ENCODE results near the gene FIBP.

Gene FIBP

DNA sequence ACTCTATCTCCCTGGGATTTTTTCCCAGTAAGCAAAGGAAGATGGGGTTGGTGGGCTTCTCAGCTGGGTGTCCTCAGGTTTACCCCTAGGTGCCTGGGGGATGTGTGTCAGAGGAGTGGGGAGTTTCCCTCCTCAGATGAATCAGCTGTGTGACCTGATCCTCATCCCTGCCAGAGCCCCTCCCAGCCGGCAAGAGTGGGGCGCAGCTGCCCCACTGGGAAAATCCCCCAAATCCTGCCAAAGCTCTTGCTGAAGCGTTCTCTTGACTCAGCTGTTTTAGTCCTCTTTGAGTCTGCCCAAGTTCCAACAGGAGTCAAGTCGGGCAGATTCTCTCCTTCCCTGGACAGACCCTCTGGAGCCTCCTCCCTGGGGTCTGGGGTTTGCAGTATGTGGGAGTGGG, 24.6 kb upstream of the FIBP start:
- H3K4me3 ChIP-seq (ENCODE audit: low read length), result no peak overlapping the region
- TF ChIP-seq, protein P1, sequence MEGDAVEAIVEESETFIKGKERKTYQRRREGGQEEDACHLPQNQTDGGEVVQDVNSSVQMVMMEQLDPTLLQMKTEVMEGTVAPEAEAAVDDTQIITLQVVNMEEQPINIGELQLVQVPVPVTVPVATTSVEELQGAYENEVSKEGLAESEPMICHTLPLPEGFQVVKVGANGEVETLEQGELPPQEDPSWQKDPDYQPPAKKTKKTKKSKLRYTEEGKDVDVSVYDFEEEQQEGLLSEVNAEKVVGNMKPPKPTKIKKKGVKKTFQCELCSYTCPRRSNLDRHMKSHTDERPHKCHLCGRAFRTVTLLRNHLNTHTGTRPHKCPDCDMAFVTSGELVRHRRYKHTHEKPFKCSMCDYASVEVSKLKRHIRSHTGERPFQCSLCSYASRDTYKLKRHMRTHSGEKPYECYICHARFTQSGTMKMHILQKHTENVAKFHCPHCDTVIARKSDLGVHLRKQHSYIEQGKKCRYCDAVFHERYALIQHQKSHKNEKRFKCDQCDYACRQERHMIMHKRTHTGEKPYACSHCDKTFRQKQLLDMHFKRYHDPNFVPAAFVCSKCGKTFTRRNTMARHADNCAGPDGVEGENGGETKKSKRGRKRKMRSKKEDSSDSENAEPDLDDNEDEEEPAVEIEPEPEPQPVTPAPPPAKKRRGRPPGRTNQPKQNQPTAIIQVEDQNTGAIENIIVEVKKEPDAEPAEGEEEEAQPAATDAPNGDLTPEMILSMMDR (conservative IDR thresholded peaks at IDR 0.05; ENCODE audit: low read depth, low read length), result no peak
- DNase-seq (ENCODE audit: low read depth), result no peak

DNA sequence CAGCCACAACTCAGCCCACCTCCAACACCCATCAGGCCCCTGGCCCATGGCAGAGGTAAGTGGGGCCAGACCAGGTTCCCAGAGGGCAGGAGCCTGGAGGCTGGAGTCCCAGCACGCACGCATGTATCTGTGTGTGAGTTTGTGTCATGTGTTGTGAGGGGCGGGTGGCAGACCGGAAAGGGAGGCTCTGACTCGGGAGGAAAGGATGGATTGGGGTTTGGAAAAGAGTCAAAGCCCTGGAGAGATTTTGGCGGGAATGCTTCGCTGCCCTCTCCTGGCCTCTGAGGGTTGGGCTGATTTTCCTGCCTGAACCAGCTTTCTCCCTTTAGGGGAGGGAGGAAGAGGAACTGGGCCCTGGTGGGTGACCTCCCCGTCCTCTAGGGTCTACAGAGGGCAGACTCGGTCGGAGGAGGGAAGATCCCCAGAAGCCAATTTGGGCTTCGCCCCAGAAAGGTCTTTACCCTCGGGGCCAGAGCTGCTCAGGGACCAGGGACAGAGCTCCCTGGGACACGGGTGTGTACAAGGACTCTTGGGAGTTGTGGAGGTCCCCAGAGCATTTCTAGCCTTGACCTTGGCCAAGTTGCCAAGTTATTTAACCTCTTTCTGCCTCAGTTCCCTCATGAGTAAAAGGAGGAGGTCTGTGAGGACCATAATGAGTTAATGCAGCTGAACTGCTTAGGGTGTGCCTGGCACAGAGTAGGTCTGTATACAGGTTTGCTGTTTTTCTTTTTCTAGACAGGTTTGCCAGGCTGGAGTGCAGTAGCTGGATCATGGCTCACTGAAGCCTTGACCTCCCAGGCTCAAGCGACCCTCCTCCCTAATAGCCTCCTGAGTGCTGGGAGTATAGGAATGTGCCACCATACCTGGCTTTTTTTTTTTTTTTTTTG, 23.7 kb upstream of the FIBP start:
- DNase-seq (ENCODE audit: low read depth), result no peak
- TF ChIP-seq, protein P1 (conservative IDR thresholded peaks at IDR 0.05; ENCODE audit: low read depth, low read length), result peak; percentile 28
- H3K4me3 ChIP-seq (ENCODE audit: low read length), result no peak overlapping the region

DNA sequence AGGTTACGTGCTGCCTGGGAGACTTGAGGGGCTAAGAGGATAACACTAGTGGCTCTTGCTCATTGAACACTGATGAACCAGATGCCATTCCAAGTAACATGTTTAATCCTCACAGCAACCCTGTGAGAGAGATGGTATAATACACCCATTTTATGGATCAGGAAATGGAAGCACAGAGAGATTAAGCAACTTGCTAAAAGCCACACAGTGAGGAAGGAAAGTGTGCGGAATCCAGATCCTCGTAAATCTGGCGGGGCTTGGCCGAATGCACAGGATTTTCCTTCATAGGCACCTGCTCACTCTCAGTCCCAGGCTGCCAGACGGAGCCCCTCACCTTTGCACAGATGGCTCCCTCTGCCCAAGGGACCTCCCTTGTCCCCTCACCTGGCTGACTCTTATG, 19.6 kb upstream of the FIBP start:
- no peak overlapping the region for H3K4me3 ChIP-seq (ENCODE audit: low read length)
- no peak for DNase-seq (ENCODE audit: low read depth)
- TF ChIP-seq, protein P1 (conservative IDR thresholded peaks at IDR 0.05; ENCODE audit: low read depth, low read length), result no peak

DNA sequence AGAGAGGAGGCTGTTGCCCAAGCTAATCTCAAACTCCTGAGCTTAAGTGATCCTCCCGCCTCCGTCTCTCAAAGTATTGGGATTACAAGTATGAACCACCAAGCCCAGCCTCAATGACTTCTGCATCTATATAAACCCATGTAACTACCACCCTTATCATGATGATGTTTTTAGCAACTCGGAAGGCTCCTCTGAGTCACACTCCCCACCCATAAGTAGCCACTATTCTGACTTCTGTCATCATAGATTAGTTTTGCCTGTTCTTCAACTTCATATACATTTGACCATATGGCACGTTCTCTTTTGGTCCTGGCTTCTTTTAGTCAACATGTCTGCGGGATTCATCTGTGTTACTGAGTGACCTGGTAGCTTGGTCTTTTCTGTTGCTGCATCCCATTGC, 18.3 kb upstream of the FIBP start:
- H3K4me3 ChIP-seq (ENCODE audit: low read length), result no peak overlapping the region
- TF ChIP-seq, protein P1 (conservative IDR thresholded peaks at IDR 0.05; ENCODE audit: low read depth, low read length), result no peak
- DNase-seq (ENCODE audit: low read depth), result no peak

DNA sequence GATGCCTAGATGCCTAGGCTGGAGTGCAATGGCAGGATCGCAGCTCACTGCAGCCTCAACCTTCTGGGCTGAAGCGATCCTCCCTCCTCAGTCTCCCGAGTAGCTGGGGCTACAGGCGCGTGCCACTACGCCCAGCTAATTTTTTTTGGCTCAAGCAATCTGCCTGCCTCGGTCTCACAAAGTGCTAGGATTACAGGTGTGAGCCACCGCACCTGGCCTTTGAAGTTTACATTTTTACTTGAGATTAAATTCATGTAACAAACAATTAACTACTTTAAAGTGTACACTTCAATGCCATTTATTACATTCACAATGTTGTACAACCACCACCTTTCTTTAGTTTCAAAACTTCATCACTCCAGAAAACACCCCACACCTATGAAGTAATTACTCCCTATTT, 15.4 kb upstream of the FIBP start:
- DNase-seq (ENCODE audit: low read depth), result no peak
- TF ChIP-seq, protein P1 (conservative IDR thresholded peaks at IDR 0.05; ENCODE audit: low read depth, low read length), result no peak
- no peak overlapping the region for H3K4me3 ChIP-seq (ENCODE audit: low read length)

DNA sequence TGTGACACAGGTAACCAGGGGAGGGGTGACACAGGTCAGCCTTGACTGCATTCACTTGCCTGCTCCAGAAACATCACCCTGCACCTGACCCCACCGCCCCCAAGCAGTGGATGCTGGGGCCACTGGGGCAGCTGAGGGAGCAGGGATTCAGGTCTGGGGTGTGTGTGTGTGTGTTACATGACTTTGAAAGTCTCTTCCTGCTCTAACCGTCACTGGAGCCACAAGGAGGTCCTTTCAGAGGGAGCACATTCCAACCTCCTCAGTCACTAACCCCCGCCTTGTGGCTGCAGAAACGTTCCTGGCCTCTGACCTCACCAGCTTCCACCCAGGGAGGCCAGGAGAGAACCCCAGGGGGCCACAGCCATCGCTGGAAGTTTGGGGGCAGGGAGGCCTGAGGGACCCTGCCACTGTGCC, 14.8 kb upstream of the FIBP start:
- H3K4me3 ChIP-seq (ENCODE audit: low read length), result no peak overlapping the region
- TF ChIP-seq, protein P1 (conservative IDR thresholded peaks at IDR 0.05; ENCODE audit: low read depth, low read length), result no peak
- DNase-seq (ENCODE audit: low read depth), result no peak

DNA sequence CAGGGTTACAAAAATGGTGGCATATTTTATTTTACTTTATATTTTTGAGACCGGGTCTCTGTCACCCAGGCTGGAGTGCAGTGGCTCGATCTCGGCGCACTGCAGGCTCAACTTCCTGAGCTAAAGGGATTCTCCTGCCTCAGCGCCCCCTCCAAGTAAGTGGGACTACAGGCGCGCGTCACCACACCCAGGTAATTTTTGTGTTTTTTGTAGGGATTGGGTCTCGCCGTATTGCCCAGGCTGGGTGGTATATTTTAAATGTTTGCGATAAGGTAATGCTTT, 12.6 kb upstream of the FIBP start:
- TF ChIP-seq, protein P1 (conservative IDR thresholded peaks at IDR 0.05; ENCODE audit: low read depth, low read length), result no peak
- H3K4me3 ChIP-seq (ENCODE audit: low read length), result peak overlapping the region; percentile 88
- DNase-seq (ENCODE audit: low read depth), result no peak
